DMS 273 treated with DMSO at 0.1 percent for 48 hours (cell line): ENCODE results near the gene ZDHHC22.

Experiments
- DNase-seq: peaks from one replicate; lab custom pipeline; 2025; lab: John Stamatoyannopoulos, UW

ZDHHC22 gene

GRCh38 chr14:77157740-77158139 is 16.1 kb upstream of the ZDHHC22 start:
- DNase-seq = no peak

GRCh38 chr14:77155083-77155482 is 13.5 kb upstream of the ZDHHC22 start:
- DNase-seq = no peak

- DNase-seq = no peak
Measured at GRCh38 chr14:77154421-77154820, 12.8 kb upstream of the ZDHHC22 start.

GRCh38 chr14:77153802-77154201 is 12.2 kb upstream of the ZDHHC22 start:
- DNase-seq = no peak

- DNase-seq = peak; percentile 24
Measured at GRCh38 chr14:77151918-77152588, 10.5 kb upstream of the ZDHHC22 start.

- DNase-seq = peak; percentile 26
Measured at GRCh38 chr14:77151245-77151644, 9.7 kb upstream of the ZDHHC22 start.

GRCh38 chr14:77148510-77149231 is 7.1 kb upstream of the ZDHHC22 start:
- DNase-seq = no peak

- no peak for DNase-seq
Measured at GRCh38 chr14:77145975-77146740, 4.6 kb upstream of the ZDHHC22 start.

- no peak for DNase-seq
Measured at GRCh38 chr14:77144412-77145115, 3.0 kb upstream of the ZDHHC22 start.

GRCh38 chr14:77143071-77143470 is 1.5 kb upstream of the ZDHHC22 start:
- DNase-seq = peak; percentile 42

GRCh38 chr14:77142005-77142800 is 612 bp upstream of the ZDHHC22 start:
- no peak for DNase-seq

- no peak for DNase-seq
Measured at GRCh38 chr14:77140359-77141213, 1.0 kb downstream of the ZDHHC22 start.

- DNase-seq = no peak
Measured at GRCh38 chr14:77139540-77140358, 1.8 kb downstream of the ZDHHC22 start.

GRCh38 chr14:77139022-77139421 is 2.6 kb downstream of the ZDHHC22 start:
- no peak for DNase-seq

GRCh38 chr14:77133720-77134338 is 7.8 kb downstream of the ZDHHC22 start:
- DNase-seq = no peak

GRCh38 chr14:77131871-77132486 is 9.6 kb downstream of the ZDHHC22 start:
- no peak for DNase-seq

GRCh38 chr14:77131206-77131605 is 10.4 kb downstream of the ZDHHC22 start:
- no peak for DNase-seq

- no peak for DNase-seq
Measured at GRCh38 chr14:77130386-77130785, 11.2 kb downstream of the ZDHHC22 start.

GRCh38 chr14:77128414-77128891 is 13.1 kb downstream of the ZDHHC22 start:
- no peak for DNase-seq
